ENCODE measurements around the gene SLC9A9. TPM values are rescaled to one million over a fixed set of nuclear protein-coding genes. Genes with fewer than 3 reads are reported as not detected.

Gene SLC9A9
- polyA plus RNA-seq, 1 of the 3 experiments (the other 2 are of a cell fraction) = 0.05 TPM

- ChIA-PET POLR2A (no interaction called here), CTCF (no interaction called here)
- TF ChIP-seq EZH2phosphoT487 (IDR thresholded peaks at IDR 0.05; ENCODE audit: borderline replicate concordance, low read depth) (no peak), SIN3A (IDR thresholded peaks at IDR 0.05; ENCODE audit: borderline replicate concordance, low read depth, low read length) (no peak), EP300 (IDR thresholded peaks at IDR 0.05; ENCODE audit: borderline replicate concordance in 1 of 2, low read depth in 1 of 2, low read length in 1 of 2) (no peak), SMC3 (IDR thresholded peaks at IDR 0.05; ENCODE audit: low read depth, low read length) (no peak), FOSL2 (IDR thresholded peaks at IDR 0.05; ENCODE audit: borderline replicate concordance, low read depth) (no peak), NFIC (IDR thresholded peaks at IDR 0.05; ENCODE audit: borderline replicate concordance) (no peak), MXI1 (IDR thresholded peaks at IDR 0.05; ENCODE audit: low read depth, low read length) (no peak), RCOR1 (IDR thresholded peaks at IDR 0.05; ENCODE audit: low read length) (no peak), RAD21 (IDR thresholded peaks at IDR 0.05; ENCODE audit: low read length) (no peak), GABPA (IDR thresholded peaks at IDR 0.05; ENCODE audit: low read depth) (no peak), USF1 (IDR thresholded peaks at IDR 0.05; ENCODE audit: borderline replicate concordance, low read depth) (no peak), FOXJ3 (CRISPR knock-in tag; IDR thresholded peaks at IDR 0.05) (no peak), MEF2A (IDR thresholded peaks at IDR 0.05; ENCODE audit: borderline replicate concordance, low read depth) (no peak), JUND (IDR thresholded peaks at IDR 0.05) (no peak), RXRA (IDR thresholded peaks at IDR 0.05; ENCODE audit: borderline replicate concordance, low read depth) (no peak)
- TF ChIP-seq, protein P1, sequence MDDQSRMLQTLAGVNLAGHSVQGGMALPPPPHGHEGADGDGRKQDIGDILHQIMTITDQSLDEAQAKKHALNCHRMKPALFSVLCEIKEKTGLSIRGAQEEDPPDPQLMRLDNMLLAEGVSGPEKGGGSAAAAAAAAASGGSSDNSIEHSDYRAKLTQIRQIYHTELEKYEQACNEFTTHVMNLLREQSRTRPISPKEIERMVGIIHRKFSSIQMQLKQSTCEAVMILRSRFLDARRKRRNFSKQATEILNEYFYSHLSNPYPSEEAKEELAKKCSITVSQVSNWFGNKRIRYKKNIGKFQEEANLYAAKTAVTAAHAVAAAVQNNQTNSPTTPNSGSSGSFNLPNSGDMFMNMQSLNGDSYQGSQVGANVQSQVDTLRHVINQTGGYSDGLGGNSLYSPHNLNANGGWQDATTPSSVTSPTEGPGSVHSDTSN (IDR thresholded peaks at IDR 0.05) = no peak
- TF ChIP-seq, protein P2, sequence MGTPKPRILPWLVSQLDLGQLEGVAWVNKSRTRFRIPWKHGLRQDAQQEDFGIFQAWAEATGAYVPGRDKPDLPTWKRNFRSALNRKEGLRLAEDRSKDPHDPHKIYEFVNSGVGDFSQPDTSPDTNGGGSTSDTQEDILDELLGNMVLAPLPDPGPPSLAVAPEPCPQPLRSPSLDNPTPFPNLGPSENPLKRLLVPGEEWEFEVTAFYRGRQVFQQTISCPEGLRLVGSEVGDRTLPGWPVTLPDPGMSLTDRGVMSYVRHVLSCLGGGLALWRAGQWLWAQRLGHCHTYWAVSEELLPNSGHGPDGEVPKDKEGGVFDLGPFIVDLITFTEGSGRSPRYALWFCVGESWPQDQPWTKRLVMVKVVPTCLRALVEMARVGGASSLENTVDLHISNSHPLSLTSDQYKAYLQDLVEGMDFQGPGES (IDR thresholded peaks at IDR 0.05; ENCODE audit: low read depth, low read length) = no peak
- H3K9ac ChIP-seq = no peak overlapping the region
- no peaks in the 10 kb centered on the region for H3F3A ChIP-seq (replicated peaks; ENCODE audit: insufficient read depth)
- no peak overlapping the region for H3K4me3 ChIP-seq (ENCODE audit: low read depth in 2 of 2, low read length in 1 of 2)
- H3K36me3 ChIP-seq (replicated peaks in 1 of 2; ENCODE audit: control insufficient read depth in 1 of 2, insufficient read depth in 2 of 2, low read length in 1 of 2) = no peaks in the 10 kb centered on the region
- no peaks in the 10 kb centered on the region for H3K79me2 ChIP-seq (ENCODE audit: insufficient read depth)
- H2AFZ ChIP-seq (ENCODE audit: low read depth) = no peak overlapping the region
- H3K9me3 ChIP-seq = no peaks in the 10 kb centered on the region
- no peaks in the 10 kb centered on the region for H4K20me1 ChIP-seq (ENCODE audit: insufficient read depth)
- H3K9me2 ChIP-seq = no peaks in the 10 kb centered on the region
- H3K27me3 ChIP-seq (ENCODE audit: insufficient read depth) = no peaks in the 10 kb centered on the region
- peaks cover 0 to 12% of the 10 kb centered on the region in 2 experiments; a peak in 1 of 4 replicates for H3K4me1 ChIP-seq (ENCODE audit: control insufficient read depth in 1 of 2, insufficient read depth in 2 of 2, low read depth in 1 of 2, low read length in 1 of 2)
- no peak overlapping the region for H3K27ac ChIP-seq (ENCODE audit: low read depth in 2 of 2, low read length in 1 of 2)
- 6% methylated on average over 5 of the region's 5 CpGs for WGBS (ENCODE audit: low lambda C conversion rate)
- H3K4me2 ChIP-seq = no peak overlapping the region
- no peak for DNase-seq
Observed at GRCh38 chr3:143603774-143604173, 244.5 kb downstream of the SLC9A9 start.

Measured in SK-N-SH (cell line).